Kidney (tissue), 22 donors: ENCODE data around the gene FAM156B. TPM values are rescaled to one million over a fixed set of nuclear protein-coding genes. Genes with fewer than 3 reads are reported as not detected.
A peak's percentile ranks its signal among the peaks of the same experiment; 100 is the strongest.
"Not testable (repeated sequence)": the region's sequence is repeated elsewhere in the genome, so short reads cannot be mapped to it uniquely, and the experiment has no call there.

Experiments
- DNase-seq, 5 donors: peaks; one replicate each; pipeline ENCODE4 v3.0.0-alpha.2; 2013 to 2020
- FAIRE-seq: peaks from 2 replicates; lab custom pipeline; 2012; peaks lifted over from hg19 to GRCh38; lab: Jason Lieb, UNC
- H3K27ac ChIP-seq, 2 donors: one replicate each; pipeline ENCODE4 v1.7.0; 2013; ENCODE audit warnings: low read depth in 2 of 2, low read length in 2 of 2, inconsistent platforms in 1 of 2
- H3K27me3 ChIP-seq: one replicate; pipeline ENCODE4 v1.7.1; 2013; ENCODE audit warnings: low read length, inconsistent platforms; ENCODE audit not compliant: control insufficient read depth, insufficient read depth
- H3K36me3 ChIP-seq, 3 donors: one replicate each; pipeline versions ENCODE4 v1.7.0 to v1.7.1; 2013; ENCODE audit warnings: low read length in 3 of 3, control low read depth in 1 of 3, inconsistent platforms in 1 of 3; ENCODE audit not compliant: insufficient read depth in 3 of 3, control insufficient read depth in 2 of 3
- H3K4me1 ChIP-seq, 3 donors: one replicate each; pipeline versions ENCODE4 v1.7.0 to v1.7.1; 2013; ENCODE audit warnings: low read length in 3 of 3, inconsistent platforms in 1 of 3, low read depth in 1 of 3; ENCODE audit not compliant: control insufficient read depth in 2 of 3, insufficient read depth in 2 of 3
- H3K4me3 ChIP-seq, 3 donors: one replicate each; pipeline versions ENCODE4 v1.7.0 to v1.8.1; 2013; ENCODE audit warnings: low read length in 3 of 3, control low read depth in 1 of 3, inconsistent platforms in 1 of 3
- H3K9ac ChIP-seq, 3 donors: one replicate each; pipeline versions ENCODE4 v1.7.0 to v1.7.1; 2013; ENCODE audit warnings: low read length in 3 of 3, control low read depth in 1 of 3, inconsistent platforms in 1 of 3
- H3K9me3 ChIP-seq, 3 donors: one replicate each; pipeline versions ENCODE4 v1.7.0 to v1.7.1; 2013; ENCODE audit warnings: low read length in 3 of 3, control low read depth in 1 of 3, inconsistent platforms in 1 of 3; ENCODE audit not compliant: control insufficient read depth in 2 of 3, insufficient read depth in 1 of 3
- CTCF ChIP-seq: IDR thresholded peaks from 3 replicates; pipeline ENCODE4 v1.5.1; 2012; ENCODE audit warnings: mild to moderate bottlenecking, moderate library complexity, borderline replicate concordance; ENCODE audit not compliant: insufficient read depth; ENCODE audit errors: extremely low read depth
- intact Hi-C: fragments of 100-400 bp; cut with DNase I; formaldehyde crosslinking; loops from one replicate; pipeline ENCODE4 v1.11.1; 2022
- long read RNA-seq, 10 donors: library from polyadenylated mRNA in 1 of 10; unstranded in 1 of 10; transcript quantifications; one replicate each; pipeline ENCODE4 v2.0.0 and lab custom pipeline, GENCODE V29; 2021 to 2026
- polyA plus RNA-seq: library from polyadenylated mRNA; stranded (reverse); fragments of 350-450 nt; fragmentation: Illumina TruSeq; extraction: RNeasy Lipid Tissue Mini Kit (QIAGEN cat#74804); gene quantifications from one replicate; pipeline ENCODE4 v1.2.3, GENCODE V29; 2014; ENCODE audit warnings: low read depth, low replicate concordance; ENCODE audit not compliant: insufficient read depth
- total RNA-seq: library from RNA; stranded (reverse); fragmentation: NEBNext Ultra II Directional; extraction: Animal tissue kit (Norgen Biotek cat#: 25700); gene quantifications from one replicate; pipeline ENCODE4 v1.2.1, GENCODE V29; 2021
- donor health status: control.
- donor health status: control.
- donor health status: control.
- donor health status: control.
- donor health status: control.
- donor health status: DM: yes; HTN: yes; CAD: no.
- donor health status: Normal renal cell carcinoma (clear cell type).

Gene FAM156B
- total RNA-seq (15.2 TPM), polyA plus RNA-seq (13.1 TPM)
- long read RNA-seq, donor 1, partial matches to known transcripts: 0 of 4 reads
- long read RNA-seq, donor 1, other reads (novel, unspliced or antisense): 0 of 4 reads
- long read RNA-seq, donor 2, transcript FAM156B-201 (3 exons, 2,537 nt): major isoform, 8 of 8 reads
- long read RNA-seq, donor 2, partial matches to known transcripts: 0 of 8 reads
- long read RNA-seq, donor 2, other reads (novel, unspliced or antisense): 0 of 8 reads
- long read RNA-seq, donor 3, transcript FAM156B-201 (3 exons, 2,537 nt): major isoform, 6 of 8 reads
- long read RNA-seq, donor 3, partial matches to known transcripts: 0 of 8 reads
- long read RNA-seq, donor 3, other reads (novel, unspliced or antisense): 0 of 8 reads
- long read RNA-seq, donor 4, partial matches to known transcripts: 0 of 3 reads
- long read RNA-seq, donor 4, other reads (novel, unspliced or antisense): 0 of 3 reads
- long read RNA-seq, donor 5: 0 reads
- long read RNA-seq, donor 6: 0 reads
- long read RNA-seq, donor 7, partial matches to known transcripts: 1 of 22 reads
- long read RNA-seq, donor 7, other reads (novel, unspliced or antisense): 13 of 22 reads
- long read RNA-seq, donor 8, partial matches to known transcripts: 0 of 3 reads
- long read RNA-seq, donor 8, other reads (novel, unspliced or antisense): 0 of 3 reads
- long read RNA-seq, donor 9, partial matches to known transcripts: 0 of 2 reads
- long read RNA-seq, donor 9, other reads (novel, unspliced or antisense): 0 of 2 reads
- long read RNA-seq, donor 10, partial matches to known transcripts: 0 of 4 reads
- long read RNA-seq, donor 10, other reads (novel, unspliced or antisense): 0 of 4 reads

GRCh38 chrX:52896855-52897709 is at the start of gene FAM156B:
FAM156B (plus strand) TSS chrX:52897330; CDS start chrX:52907226, 9,896 bp downstream.
- H3K36me3 ChIP-seq, H3K27ac ChIP-seq, H3K9me3 ChIP-seq, intact Hi-C loops, H3K27me3 ChIP-seq, H3K4me1 ChIP-seq, H3K4me3 ChIP-seq, H3K9ac ChIP-seq, DNase-seq: not testable (repeated sequence)
- peak; percentile 69 for FAIRE-seq

GRCh38 chrX:52852110-52852860 is 44.8 kb upstream of the FAM156B start:
- H3K36me3 ChIP-seq: no peaks in the 10 kb centered on the region
- H3K9me3 ChIP-seq: no peaks in the 10 kb centered on the region
- DNase-seq (no peak), FAIRE-seq (no peak)
- TF ChIP-seq CTCF: no peak
- no peak overlapping the region for H3K27ac ChIP-seq
- no peaks in the 10 kb centered on the region for H3K4me1 ChIP-seq
- intact Hi-C loops: no loop called here
- no peak overlapping the region for H3K4me3 ChIP-seq
- no peak overlapping the region for H3K9ac ChIP-seq
- no peaks in the 10 kb centered on the region for H3K27me3 ChIP-seq

GRCh38 chrX:52856991-52857525 is 40.1 kb upstream of the FAM156B start:
- H3K36me3 ChIP-seq, DNase-seq, intact Hi-C loops, H3K9me3 ChIP-seq, H3K9ac ChIP-seq, H3K4me1 ChIP-seq, H3K27me3 ChIP-seq, H3K27ac ChIP-seq, H3K4me3 ChIP-seq: not testable (repeated sequence)
- FAIRE-seq: peak; percentile 17
